Activated naive CD4-positive, alpha-beta T cell treated with anti-CD3 and anti-CD28 coated beads for 36 hours (primary cell): Measurements from ENCODE around the gene NPTX2. TPM values are rescaled to one million over a fixed set of nuclear protein-coding genes. Genes with fewer than 3 reads are reported as not detected.

ENCODE experiments used
- CTCF ChIA-PET: fragments of 350-600 bp; sonication (Branson Sonifier 250); formaldehyde crosslinking; loops from one replicate; lab custom pipeline; 2021; ENCODE audit warnings: antibody characterized with exemption; lab: Charles Lee
- DNase-seq: peaks from one replicate; pipeline ENCODE4 v3.0.0-alpha.2; 2020
- H3K27ac Mint-ChIP-seq: one replicate; pipeline ENCODE4 v1.8.0; 2021; ENCODE audit warnings: mild to moderate bottlenecking, mixed read lengths
- H3K27me3 Mint-ChIP-seq: one replicate; pipeline ENCODE4 v1.8.0; 2021; ENCODE audit warnings: low read depth, mixed read lengths
- H3K36me3 Mint-ChIP-seq: one replicate; pipeline ENCODE4 v1.8.0; 2021; ENCODE audit warnings: low read depth, mixed read lengths
- H3K4me1 Mint-ChIP-seq: one replicate; pipeline ENCODE4 v1.8.0; 2021; ENCODE audit warnings: low read depth, mixed read lengths
- H3K4me3 Mint-ChIP-seq: one replicate; pipeline ENCODE4 v1.8.0; 2021; ENCODE audit warnings: mild to moderate bottlenecking, moderate library complexity, mixed read lengths
- H3K9me3 Mint-ChIP-seq: one replicate; pipeline ENCODE4 v1.8.0; 2021; ENCODE audit warnings: mixed read lengths
- intact Hi-C: fragments of 100-400 bp; cut with micrococcal nuclease; formaldehyde crosslinking; loops from one replicate; pipeline ENCODE4 v1.15.1; 2023
- total RNA-seq, 2 experiments: library from RNA; stranded (reverse); gene quantifications; one replicate each; pipeline ENCODE4 v1.2.3, GENCODE V29; 2021

The NPTX2 gene
- total RNA-seq, 2 experiments from 2014 or later = not detected

GRCh38 chr7:98621573-98622482, 4.7 kb downstream of the NPTX2 start:
- peaks cover 33% of the 10 kb centered on the region for H3K27me3 Mint-ChIP-seq
- H3K4me1 Mint-ChIP-seq = peaks cover 6% of the 10 kb centered on the region
- H3K27ac Mint-ChIP-seq = no peak overlapping the region
- H3K4me3 Mint-ChIP-seq = no peak overlapping the region
- H3K9me3 Mint-ChIP-seq = no peaks in the 10 kb centered on the region
- CTCF ChIA-PET = interaction anchor here (0.6 kb wide), 1 partner anchor 145 kb away, joined by 3 read pairs; no protein-coding TSS in a partner anchor
- intact Hi-C loops = no loop called here
- DNase-seq = no peak
- H3K36me3 Mint-ChIP-seq = no peaks in the 10 kb centered on the region

- intact Hi-C loops = no loop called here
- CTCF ChIA-PET = no interaction called here
- Mint-ChIP-seq H3K36me3 (no peaks in the 10 kb centered on the region), H3K4me1 (peaks cover 6% of the 10 kb centered on the region), H3K27me3 (peaks cover 32% of the 10 kb centered on the region), H3K27ac (no peak overlapping the region), H3K9me3 (no peaks in the 10 kb centered on the region), H3K4me3 (no peak overlapping the region)
- no peak for DNase-seq
Observed at GRCh38 chr7:98622926-98623325, 5.8 kb downstream of the NPTX2 start.

GRCh38 chr7:98624846-98625420, 7.8 kb downstream of the NPTX2 start:
- H3K4me3 Mint-ChIP-seq = no peak overlapping the region
- no peak for DNase-seq
- no peaks in the 10 kb centered on the region for H3K9me3 Mint-ChIP-seq
- CTCF ChIA-PET = no interaction called here
- intact Hi-C loops = no loop called here
- H3K4me1 Mint-ChIP-seq = peaks cover 5% of the 10 kb centered on the region
- no peak overlapping the region for H3K27ac Mint-ChIP-seq
- peaks cover 15% of the 10 kb centered on the region for H3K27me3 Mint-ChIP-seq
- no peaks in the 10 kb centered on the region for H3K36me3 Mint-ChIP-seq

DNA sequence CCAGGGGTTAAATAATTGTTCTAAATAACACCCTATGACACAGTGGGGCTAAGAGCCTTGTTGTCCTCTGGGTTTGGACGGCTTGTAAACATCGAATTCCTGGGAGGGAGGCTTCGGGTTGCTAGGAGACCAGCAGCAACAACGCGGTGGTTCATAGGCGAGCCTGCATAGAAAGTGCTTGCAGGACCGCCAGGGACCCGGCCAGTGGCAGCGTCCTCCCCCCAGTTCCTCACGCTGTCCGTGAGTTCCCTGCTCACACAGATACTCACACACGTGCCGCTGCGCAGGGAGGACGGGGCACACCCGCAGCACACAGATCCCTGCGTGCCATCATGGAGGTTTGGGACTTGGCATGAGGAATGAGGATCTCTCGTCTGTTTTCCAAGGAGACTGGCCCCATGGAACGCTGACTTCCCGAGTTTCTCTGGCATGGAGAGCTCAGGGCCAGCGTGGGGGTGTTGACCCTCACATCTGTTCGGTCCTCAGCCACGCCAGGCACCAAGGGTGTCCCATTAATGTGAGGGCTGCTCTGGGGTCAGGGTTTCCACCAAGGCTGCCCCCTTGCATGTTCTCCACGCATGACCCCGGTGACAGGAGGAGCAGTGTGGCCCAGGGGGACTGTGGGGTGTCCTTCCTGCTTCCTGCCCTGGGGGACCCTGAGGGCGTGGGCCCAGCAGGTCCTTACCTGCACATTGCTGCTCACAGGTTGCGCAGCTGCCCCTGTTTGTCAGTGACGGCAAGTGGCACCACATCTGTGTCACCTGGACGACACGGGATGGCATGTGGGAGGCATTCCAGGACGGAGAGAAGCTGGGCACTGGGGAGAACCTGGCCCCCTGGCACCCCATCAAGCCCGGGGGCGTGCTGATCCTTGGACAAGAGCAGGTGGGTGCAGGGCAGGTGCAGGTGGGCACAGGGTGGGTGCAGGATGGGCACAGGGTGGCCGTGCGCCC, 9.7 kb downstream of the NPTX2 start:
- H3K27me3 Mint-ChIP-seq = peaks cover 2% of the 10 kb centered on the region
- DNase-seq = no peak
- H3K9me3 Mint-ChIP-seq = peaks cover 3% of the 10 kb centered on the region
- H3K27ac Mint-ChIP-seq = no peak overlapping the region
- no peak overlapping the region for H3K4me3 Mint-ChIP-seq
- peaks cover 5% of the 10 kb centered on the region for H3K4me1 Mint-ChIP-seq
- CTCF ChIA-PET = no interaction called here
- no peaks in the 10 kb centered on the region for H3K36me3 Mint-ChIP-seq
- intact Hi-C loops = no loop called here

DNA sequence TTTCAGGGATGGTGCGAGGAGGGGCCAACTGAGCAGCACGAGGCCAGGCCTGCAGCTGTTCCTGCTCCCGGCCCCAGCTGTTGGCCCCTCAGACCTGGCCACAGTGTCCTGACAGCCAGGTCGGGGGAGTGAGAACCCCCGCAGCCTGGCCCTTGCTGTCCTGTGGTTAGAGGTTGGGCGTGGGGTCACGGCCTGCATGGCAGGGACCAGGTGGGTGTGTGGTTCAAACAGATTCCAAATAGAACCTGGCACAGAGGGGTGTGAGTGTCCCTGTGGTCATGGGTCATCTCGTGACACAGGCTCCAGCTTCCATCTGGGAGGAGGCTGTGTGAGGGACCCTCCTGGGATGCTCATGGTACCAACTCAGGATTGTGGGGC, 10.3 kb downstream of the NPTX2 start:
- Mint-ChIP-seq H3K27me3 (peaks cover 2% of the 10 kb centered on the region), H3K36me3 (no peaks in the 10 kb centered on the region), H3K9me3 (peaks cover 7% of the 10 kb centered on the region), H3K4me3 (no peak overlapping the region), H3K27ac (no peak overlapping the region), H3K4me1 (peaks cover 5% of the 10 kb centered on the region)
- intact Hi-C loops = no loop called here
- DNase-seq = no peak
- CTCF ChIA-PET = no interaction called here

DNA sequence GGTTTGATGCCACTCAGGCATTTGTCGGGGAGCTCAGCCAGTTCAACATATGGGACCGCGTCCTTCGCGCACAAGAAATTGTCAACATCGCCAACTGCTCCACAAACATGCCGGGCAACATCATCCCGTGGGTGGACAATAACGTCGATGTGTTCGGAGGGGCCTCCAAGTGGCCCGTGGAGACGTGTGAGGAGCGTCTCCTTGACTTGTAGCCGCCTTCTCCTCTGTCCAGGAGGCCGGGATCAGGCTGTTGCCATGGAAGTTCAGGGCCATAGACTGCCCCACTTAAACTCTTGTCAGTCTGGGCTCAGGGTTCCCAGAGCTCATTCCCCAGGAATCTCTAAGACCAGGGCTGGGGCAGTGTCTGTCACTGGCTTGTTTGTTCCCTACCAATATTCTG, 11.3 kb downstream of the NPTX2 start:
- Mint-ChIP-seq H3K9me3 (peaks cover 11% of the 10 kb centered on the region), H3K36me3 (no peaks in the 10 kb centered on the region), H3K4me3 (no peak overlapping the region), H3K27ac (no peak overlapping the region), H3K27me3 (peaks cover 2% of the 10 kb centered on the region), H3K4me1 (peaks cover 5% of the 10 kb centered on the region)
- intact Hi-C loops = no loop called here
- CTCF ChIA-PET = no interaction called here
- DNase-seq = no peak

DNA sequence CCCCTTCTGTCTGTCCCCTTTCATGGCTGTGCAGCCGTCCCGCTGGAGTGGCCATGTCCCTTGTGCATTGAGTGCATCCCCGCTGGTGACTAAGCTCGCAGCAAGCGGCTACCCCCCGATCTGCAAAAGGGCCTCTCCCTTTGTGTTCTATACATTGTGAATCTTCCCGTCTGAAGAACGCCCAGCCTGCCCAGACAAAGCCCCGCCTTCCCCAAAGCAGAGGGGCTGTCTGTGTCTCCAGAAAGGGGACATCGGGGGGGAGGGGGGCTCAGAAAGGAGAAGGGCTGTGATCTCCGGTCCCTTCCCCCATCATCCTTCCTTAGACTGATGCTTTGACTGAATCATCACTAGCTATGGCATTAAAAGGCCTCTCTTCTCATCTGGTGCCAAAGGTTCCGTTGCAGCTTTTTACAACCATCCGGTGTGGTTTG, 11.9 kb downstream of the NPTX2 start:
- H3K36me3 Mint-ChIP-seq = no peaks in the 10 kb centered on the region
- DNase-seq = no peak
- H3K4me3 Mint-ChIP-seq = no peak overlapping the region
- H3K9me3 Mint-ChIP-seq = peaks cover 11% of the 10 kb centered on the region
- CTCF ChIA-PET = interaction anchor here (0.6 kb wide), 1 partner anchor 46 kb away, joined by 3 read pairs; no protein-coding TSS in a partner anchor
- intact Hi-C loops = no loop called here
- peaks cover 2% of the 10 kb centered on the region for H3K27me3 Mint-ChIP-seq
- H3K27ac Mint-ChIP-seq = no peak overlapping the region
- H3K4me1 Mint-ChIP-seq = peaks cover 5% of the 10 kb centered on the region

DNA sequence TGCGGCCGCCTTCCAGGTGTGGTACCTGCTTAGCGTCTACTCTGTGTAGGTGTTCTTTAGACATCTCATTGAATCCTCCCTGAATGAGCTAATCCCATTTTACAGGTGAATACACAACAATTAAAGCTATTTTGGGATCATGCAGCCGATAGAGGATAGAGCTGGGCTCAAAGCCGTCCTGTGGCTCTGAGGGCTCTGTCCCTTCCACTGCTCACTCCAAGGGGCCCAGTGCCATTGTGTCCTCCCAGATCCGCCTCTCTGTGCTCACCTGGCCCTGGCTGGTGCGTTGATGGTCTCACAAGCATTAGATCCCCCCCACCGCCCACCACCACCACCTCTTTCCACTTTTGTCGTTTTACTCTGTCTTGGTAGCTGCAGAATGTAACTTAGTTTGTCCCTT, 13.1 kb downstream of the NPTX2 start:
- no peak overlapping the region for H3K27ac Mint-ChIP-seq
- CTCF ChIA-PET = no interaction called here
- peaks cover 11% of the 10 kb centered on the region for H3K9me3 Mint-ChIP-seq
- peaks cover 5% of the 10 kb centered on the region for H3K4me1 Mint-ChIP-seq
- H3K36me3 Mint-ChIP-seq = no peaks in the 10 kb centered on the region
- intact Hi-C loops = no loop called here
- H3K27me3 Mint-ChIP-seq = peaks cover 2% of the 10 kb centered on the region
- H3K4me3 Mint-ChIP-seq = no peak overlapping the region
- DNase-seq = no peak

DNA sequence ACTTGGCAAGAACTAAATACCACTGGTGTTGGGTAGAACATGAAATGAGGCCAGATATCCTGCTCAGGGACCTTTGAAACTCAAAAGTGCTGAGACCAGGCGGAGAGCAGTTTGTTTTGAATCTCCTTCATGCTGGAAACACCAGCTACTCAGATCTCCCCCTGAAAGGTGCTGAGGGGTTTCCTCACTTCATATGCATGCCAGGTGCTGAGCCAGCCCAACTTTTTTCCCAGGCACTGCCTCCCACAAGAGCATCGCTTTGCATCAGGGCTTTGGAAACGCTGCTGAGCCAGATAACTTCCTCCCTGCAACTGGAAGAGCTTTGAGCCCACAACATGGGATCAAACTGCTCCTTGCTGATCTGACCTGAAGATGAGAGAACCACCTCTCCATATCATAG, 13.7 kb downstream of the NPTX2 start:
- Mint-ChIP-seq H3K9me3 (peaks cover 11% of the 10 kb centered on the region), H3K27ac (no peak overlapping the region), H3K4me3 (no peak overlapping the region), H3K36me3 (no peaks in the 10 kb centered on the region), H3K4me1 (peaks cover 5% of the 10 kb centered on the region), H3K27me3 (peaks cover 2% of the 10 kb centered on the region)
- CTCF ChIA-PET = no interaction called here
- intact Hi-C loops = no loop called here
- no peak for DNase-seq

DNA sequence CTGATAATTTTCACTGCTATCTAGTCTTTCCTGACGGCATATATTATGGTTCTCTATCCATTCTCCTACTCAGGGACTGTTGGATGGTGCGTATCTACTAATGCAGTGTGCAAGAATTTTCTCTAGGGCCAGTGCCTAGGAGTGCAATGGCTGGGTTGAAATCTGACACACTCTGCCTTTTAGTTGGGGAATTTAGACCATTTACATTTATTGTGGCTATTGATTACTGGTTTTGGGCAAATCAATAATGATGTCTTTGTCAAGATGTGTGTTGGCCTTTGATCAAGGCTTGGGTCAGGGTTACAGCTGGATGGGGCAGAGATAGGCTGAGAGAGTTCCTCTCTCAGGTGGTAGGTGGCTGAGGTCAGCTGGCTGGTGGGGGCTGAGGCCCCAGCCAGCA, 21.8 kb downstream of the NPTX2 start:
- peaks cover 4% of the 10 kb centered on the region for H3K27me3 Mint-ChIP-seq
- CTCF ChIA-PET = no interaction called here
- no peak overlapping the region for H3K4me3 Mint-ChIP-seq
- H3K36me3 Mint-ChIP-seq = no peaks in the 10 kb centered on the region
- no peak for DNase-seq
- H3K9me3 Mint-ChIP-seq = peaks cover 7% of the 10 kb centered on the region
- intact Hi-C loops = no loop called here
- H3K4me1 Mint-ChIP-seq = no peaks in the 10 kb centered on the region
- no peak overlapping the region for H3K27ac Mint-ChIP-seq

GRCh38 chr7:98640375-98640774, 23.3 kb downstream of the NPTX2 start:
- H3K27me3 Mint-ChIP-seq = peaks cover 4% of the 10 kb centered on the region
- H3K4me3 Mint-ChIP-seq = no peak overlapping the region
- peaks cover 7% of the 10 kb centered on the region for H3K9me3 Mint-ChIP-seq
- no peak for DNase-seq
- no peaks in the 10 kb centered on the region for H3K4me1 Mint-ChIP-seq
- CTCF ChIA-PET = no interaction called here
- no peaks in the 10 kb centered on the region for H3K36me3 Mint-ChIP-seq
- intact Hi-C loops = no loop called here
- H3K27ac Mint-ChIP-seq = no peak overlapping the region
